CD4-positive, alpha-beta T cell treated with Interleukin-4 for 4 hours (primary cell): ENCODE results near the gene CTDP1.

Source experiments
- DNase-seq: peaks from one replicate; pipeline ENCODE4 v3.0.0-alpha.2; 2020

Gene CTDP1

DNA sequence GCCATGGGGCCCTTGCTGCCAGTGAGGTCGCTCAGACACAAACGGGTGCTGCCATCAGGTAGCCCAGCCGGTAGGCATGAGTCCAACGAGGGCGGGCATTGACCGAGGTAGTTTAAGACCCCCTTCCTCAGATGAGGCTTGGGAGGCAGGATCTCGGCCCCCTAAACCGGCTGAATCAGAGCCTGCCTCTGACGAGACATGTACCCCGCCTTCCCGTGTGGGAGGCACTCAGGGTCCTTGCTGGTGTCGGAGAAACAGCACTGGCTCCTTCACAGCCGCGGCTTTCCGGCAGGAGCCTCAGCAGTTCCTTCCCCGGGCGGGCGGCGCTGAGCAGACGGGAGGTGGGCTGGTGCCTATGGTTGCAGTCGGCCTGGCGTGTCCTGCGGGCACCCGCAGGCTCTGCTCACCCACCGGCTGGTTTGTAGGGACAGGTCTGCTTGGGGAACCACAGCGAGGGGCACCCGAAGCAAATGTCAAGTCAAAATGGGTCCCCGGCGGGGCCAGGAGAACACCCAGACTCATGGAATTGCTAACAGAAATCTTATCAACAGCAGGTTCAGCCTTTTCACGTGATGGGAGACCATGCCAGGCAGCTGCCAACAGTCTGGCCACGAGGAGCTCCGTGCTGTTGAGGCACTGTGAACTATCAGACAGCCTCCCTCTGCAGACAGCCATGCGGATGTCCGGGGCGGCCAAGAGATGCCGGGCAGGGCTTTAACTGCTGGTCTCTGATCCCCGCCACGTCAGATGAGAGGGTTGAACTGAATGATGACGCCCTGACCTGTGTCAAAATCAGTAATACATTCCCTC, 121.0 kb downstream of the CTDP1 start:
- no peak for DNase-seq

DNA sequence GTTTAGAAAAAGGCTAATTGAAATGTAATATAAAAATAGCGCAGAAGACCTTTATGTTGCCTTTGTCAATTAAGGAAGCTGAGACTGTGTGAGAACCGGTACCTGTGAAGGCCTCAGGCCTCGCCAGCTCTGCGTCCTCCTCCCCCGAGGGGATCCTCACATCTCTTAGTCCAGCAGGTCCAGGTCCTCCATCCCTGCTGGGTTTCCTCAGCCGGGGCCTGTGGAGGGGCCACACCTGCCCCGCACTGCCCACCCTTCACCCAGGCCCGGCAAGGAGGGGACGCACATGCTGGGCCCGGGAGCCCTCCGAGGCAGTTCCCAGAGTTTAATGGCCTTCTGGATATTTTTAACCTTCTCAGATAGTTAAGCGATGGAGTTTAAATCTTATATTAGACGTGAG, 121.6 kb downstream of the CTDP1 start:
- no peak for DNase-seq

DNA sequence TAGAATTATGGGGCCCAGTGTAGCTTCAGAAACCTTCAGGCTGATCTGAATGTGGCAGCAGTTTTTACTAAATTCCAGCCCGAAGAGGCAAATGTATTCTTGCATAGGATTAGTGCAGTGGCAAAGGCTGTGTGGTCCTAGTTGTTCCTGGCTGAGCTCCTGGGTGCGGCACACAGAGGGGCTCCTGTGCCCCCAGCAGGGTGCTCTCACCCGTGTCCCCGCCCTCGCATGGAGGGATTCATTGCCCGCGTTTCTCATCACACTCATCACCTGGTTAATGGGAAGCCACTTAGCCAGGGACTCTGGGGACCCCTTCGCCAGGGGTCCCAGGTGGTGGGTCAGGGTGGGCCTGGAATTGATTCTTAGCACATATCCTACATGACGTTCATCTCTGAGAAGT, 122.0 kb downstream of the CTDP1 start:
- no peak for DNase-seq

DNA sequence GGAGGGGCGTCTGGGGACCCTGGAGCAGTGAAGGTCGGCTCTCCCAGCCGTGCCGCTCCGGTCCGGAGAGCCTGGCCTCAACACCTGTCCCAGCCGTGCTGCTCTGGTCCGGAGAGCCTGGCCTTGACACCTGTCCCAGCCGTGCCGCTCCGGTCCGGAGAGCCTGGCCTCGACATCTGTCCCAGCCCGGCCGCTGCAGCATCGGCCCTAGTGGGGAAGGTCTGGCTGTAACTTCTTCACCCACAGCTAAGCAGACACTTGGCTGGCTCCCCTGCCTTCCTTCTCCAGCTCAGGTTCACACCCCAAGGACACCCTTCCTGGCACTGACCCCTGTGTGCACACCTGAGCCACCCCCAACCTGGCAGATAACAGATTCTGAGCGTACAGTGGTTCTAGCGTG, 122.7 kb downstream of the CTDP1 start:
- DNase-seq: no peak

DNA sequence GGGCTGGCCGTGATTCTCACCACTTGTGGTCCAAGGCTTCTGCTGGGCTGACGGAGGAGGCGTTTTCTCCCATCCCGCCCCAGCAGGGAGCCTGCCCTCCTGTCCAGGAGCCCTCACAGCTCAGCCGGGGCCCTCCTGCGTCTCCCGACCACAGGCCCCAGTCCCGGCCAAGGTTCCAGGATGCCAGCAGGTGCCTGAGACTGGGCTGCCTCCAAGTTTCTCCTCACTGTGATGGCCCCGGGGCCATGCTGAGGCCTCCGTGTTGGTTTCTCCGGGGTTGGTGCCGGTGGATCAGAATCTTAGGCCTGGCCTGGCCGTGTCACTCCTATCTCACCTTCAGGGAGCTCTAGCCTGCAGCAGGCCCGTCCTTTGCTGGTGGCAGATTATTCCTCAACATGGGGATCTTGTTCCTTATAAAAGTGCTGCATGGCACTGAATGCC, 124.0 kb downstream of the CTDP1 start:
- no peak for DNase-seq
